GM23248 (cell line): ENCODE measurements around the gene ABL1.

Experiments
- EZH2 ChIP-seq: fragments of 200-600 bp; sonication (generic); IDR thresholded peaks from 2 replicates; pipeline ENCODE4 v1.6.1; 2018; ENCODE audit warnings: antibody characterized with exemption, mild to moderate bottlenecking; ENCODE audit not compliant: insufficient read depth, poor library complexity, severe bottlenecking
- EZH2phosphoT487 ChIP-seq: fragments of 200-600 bp; sonication (generic); IDR thresholded peaks from 2 replicates; pipeline ENCODE4 v1.6.1; 2018; ENCODE audit warnings: antibody characterized with exemption, moderate library complexity, mild to moderate bottlenecking, low read depth; ENCODE audit not compliant: insufficient read depth

DNA sequence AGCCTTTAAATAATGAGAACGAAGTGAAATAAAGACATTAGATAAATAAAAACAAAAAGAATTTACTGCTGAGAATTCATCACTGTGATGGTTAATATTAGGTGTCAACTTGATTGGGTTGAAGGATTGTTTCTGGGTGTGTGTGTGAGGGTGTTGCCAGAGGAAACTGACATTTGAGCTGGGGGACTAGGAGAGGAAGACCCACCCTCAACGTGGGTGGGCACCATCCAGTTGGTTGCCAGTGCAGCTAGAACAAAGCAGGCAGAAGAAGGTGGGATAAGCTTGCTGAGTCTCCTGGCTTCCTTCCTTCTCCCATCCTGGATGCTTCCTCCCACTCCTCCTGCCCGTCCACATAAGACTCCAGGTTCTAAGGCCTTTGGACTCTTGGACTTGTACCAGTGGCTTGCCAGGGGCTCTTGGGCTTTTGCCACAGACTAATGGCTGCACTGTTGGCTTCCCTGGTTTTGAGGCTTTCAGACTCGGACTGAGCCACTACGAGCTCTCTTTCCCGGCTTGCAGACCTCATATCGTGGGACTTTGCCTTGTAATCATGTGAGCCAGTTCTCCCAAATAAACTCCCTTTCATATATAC lies 43.7 kb upstream of the ABL1 start:
- TF ChIP-seq EZH2: no peak
- TF ChIP-seq EZH2phosphoT487: no peak
